NCI-H1417 treated with DMSO at 0.1 percent for 48 hours (cell line): ENCODE data around the gene IMPDH2.
"Not testable (repeated sequence)": the region's sequence is repeated elsewhere in the genome, so short reads cannot be mapped to it uniquely, and the experiment has no call there.

ENCODE experiments used
- DNase-seq: peaks from one replicate; lab custom pipeline; 2025; lab: John Stamatoyannopoulos, UW

Gene IMPDH2

DNA sequence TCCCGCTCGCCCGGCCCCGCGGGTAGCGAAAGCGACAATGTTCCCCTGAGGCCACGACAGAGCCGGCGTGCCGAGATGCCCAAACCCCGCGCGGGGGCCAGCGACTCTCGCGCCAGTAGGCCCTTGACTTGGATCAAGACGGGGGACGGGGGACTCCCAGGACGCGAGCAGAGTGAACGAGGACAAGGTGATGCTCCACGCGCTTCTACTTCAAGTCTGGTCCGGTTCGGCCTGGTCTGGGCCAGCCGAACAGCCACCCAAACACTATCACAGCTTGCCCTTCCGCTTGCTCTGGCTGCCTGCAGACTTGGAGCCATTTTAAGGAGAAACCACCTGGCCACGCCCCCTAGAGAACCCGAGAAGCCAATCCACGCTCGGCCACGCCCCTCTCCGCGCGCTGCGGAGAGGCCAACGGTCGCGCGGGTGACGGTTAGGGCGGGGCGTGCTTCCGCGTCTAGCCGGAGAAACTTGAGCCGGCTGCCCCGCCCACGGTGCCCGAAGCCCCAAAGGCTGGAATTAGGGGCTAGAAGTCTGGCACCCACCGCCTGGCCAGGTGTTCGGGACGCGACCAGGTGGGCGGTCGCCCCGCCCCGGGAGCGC, 7.9 kb downstream of the IMPDH2 start:
- DNase-seq, result peak; percentile 90

DNA sequence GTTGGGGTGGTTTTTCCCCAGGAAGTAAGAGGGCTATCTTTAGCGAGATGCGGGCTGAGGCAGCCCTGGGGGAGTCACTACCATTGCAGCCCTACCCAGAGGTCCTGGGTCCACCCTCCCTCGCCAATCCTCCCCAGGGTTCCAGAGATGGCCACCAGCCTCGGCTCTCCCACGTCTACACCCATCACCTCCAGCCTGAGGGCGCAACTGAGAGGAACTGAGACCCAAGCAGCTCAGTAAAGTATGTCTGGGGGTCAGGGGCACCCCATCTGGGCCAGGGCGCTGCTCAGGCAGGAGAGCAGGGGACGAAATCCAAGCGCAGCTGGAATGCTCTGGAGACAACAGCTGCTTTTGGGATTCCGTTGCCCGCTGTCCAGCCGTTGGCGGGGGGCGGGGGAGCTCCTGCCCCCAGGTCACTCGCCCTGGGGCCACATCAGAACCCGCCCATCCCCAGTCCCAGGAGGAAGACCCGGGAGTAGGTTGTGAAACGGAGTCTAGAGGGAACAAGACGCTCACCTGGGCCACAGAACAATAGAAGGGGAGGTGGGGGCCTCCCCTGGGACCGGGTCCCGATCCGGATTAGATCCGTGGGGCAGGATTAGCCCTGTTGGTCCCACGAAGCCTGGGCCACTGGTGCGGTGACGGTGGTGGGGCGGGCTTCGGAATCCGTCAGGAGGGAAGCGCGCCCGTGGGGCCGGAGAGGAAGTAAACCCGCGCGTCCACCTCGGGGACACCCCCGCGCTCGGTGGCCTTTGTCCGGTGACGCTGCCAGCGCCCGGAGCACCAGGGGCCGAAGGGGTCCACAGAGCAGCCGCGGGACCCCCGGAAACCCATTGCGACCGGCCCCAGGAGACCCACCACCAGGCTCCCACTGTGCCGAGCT, 8.6 kb downstream of the IMPDH2 start:
- DNase-seq, result no peak

DNA sequence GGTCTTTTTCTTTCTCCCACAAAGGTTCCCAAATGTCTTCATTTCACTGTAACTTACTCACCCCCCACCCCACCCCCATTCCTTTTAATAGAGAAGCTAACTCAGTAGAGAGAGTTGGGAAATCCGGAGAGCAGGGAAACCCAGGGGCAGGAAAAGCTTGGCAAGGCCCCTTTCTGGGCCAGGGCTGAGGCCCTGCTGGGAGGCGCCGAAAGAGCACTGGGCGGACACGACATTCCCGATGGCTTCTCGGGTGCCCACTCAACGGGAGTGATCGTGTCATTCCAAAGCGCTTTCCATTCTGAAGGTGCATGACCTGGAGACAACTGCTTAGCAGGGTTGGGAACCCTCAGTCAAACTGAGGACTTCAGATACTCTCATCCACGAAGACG, 9.3 kb downstream of the IMPDH2 start:
- no peak for DNase-seq

DNA sequence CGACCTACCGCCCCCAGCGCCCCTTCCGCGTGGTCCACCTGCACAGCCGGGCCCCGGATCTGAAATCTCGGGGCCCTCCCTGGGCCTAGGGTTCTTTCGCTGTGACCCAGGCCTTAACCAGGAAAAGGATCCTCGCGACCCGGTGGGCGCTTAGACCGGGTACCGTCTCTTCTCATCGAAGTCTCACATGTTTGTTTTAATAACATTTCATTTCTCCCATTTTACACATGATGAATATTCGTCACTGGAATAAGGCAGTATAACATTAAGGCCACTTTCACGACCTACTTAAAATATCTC, 10.5 kb downstream of the IMPDH2 start:
- DNase-seq, result no peak

DNA sequence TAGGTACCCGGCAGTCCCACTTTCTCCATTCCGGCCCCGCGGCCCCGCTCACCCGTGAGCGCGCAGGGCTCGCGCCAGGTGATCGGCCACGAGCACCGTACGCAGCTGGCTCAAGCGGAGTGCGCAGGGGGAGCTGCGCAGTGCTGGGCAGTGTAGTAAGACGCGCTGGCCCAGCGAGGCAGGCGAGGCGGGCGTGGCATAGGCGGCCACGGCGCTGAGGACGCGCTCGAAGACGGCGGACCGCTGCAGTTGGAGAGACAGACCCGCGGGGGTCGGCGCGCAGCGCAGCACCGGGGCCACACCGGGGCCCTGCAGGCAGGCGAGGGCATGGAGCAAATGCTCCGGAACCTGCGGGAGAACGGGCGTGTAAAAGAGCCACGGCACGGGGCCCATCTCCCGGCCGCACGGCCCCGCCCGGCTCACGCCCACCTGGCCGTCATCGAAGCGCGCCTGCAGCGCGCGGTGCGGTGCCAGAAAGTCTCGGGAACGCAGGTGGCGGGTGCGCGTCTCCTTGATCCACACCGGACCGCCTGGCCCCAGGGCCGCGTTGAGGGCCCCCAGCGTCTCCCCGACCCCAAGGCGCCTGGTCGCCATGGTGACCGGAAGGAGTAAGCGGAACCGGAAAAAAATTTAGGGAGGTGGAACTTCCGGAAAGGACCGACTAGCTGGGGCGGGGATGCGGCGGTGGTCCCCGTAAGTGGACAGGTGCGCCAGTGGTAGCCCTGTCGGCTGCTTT, 11.1 kb downstream of the IMPDH2 start, which contains the start of gene DALRD3:
Gene DALRD3 (minus strand): TSS at position 610 of the 736 bp plus-strand sequence. CDS start 16 bp downstream, at position 594.
- no peak for DNase-seq

DNA sequence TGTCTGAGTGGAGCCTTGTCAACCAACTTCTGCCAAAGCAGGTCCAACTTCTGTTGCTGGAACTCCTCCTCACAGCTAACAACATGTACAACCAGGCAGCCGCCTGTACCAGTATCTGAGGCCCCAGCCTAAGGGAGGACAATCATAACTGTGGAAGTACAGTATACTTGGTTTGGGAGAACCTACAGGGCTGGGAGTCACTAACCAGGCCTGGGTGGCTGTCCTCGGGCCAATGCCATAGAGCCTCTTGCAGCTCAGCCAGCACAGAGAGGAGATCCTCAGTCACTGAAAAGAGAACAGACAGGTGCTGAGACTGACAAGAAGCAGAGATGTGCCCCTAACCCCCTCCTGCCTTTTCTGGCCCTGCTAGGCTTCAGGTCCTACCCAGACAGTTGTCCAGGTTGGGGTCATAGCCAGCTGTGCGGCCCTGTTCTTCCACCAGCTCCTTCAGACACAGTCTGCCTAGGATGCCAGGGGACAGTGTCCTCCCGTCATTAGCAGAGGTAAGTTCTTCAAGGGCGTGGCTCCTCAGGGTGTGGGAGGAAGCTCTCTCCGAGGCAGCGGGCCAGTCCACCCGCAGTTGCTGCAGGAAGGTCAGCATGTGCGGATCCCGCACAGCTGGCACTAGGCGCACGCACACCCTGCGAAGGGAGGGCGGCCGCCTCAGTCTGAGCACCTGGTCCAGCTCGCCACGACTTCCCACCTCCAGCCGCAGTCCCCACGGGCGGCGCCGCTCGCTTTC, 11.8 kb downstream of the IMPDH2 start:
- no peak for DNase-seq

DNA sequence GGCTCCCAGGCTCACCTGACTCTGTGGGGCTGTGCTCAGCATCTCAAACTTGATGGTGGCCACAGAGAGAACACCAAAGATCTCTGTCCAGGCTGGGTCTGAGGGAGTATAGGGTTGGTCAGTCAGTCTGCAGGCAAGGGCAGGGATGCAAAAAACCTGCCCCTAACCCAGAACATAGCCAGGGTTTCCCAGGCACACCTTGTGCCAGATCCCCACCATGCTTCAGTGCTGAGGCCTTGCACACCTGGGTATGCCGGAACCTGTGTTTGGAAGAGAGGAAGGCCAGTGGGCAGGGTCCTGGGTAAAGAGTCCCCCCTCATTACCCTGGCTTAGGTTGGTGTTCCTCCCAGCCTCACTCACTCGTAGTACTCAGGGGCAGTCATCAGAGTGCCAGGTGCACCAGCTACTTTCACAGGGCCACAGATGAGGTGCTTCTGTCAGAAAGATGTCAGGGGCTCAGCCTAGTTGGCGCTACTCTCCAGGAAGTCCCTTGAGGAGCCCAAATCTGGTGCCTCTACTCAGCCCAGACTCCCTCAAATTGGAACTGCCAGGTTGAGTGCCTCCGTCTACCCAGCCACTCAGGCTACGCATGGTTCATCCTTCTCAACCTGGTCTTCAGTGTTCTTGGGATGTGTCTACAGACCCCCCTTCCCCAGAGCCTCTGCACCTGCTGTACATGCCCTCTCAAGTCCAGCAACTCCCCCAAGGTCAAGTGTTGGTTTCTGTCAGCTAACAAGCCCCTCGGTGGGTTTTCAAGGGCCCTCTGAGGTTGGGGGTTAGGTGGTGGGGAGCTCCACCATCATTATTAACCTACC, 12.6 kb downstream of the IMPDH2 start:
- DNase-seq, result no peak

DNA sequence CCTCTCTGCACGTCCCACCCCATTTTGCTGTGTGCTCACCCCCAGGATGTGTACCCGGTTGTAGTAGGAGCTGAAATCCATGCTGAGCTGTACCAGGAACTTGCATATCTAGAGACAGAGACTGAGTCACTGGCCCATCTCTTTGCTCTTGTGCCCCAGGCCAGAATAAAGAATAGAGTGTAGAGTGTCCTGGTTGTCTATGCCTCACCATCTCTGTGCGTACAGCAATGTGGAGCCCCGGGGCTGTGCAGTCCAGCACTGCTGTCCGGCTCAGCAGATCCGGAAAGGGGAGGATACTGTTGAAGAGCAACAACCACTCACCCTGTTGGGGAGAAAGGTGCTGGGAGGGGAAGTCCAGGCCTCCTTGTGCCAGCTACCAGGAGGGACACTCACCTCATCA, 13.4 kb downstream of the IMPDH2 start:
- DNase-seq, result no peak

DNA sequence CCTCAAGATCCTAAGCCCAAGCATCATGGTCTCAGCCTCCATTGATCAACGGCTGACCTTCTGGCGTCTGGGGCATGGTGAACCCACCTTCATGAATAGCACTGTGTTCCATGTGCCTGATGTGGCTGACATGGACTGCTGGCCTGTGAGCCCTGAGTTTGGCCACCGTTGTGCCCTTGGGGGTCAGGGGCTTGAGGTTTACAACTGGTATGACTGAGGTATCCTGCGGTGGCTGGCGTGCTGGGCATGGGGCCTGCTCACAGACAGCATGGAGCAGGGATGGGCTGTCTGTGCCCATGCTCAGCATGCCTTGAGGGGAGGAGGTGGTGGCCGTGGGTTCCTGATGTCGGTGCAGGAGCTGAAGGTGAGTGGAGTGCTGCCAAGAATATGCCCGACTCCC, 14.1 kb downstream of the IMPDH2 start:
- no peak for DNase-seq

DNA sequence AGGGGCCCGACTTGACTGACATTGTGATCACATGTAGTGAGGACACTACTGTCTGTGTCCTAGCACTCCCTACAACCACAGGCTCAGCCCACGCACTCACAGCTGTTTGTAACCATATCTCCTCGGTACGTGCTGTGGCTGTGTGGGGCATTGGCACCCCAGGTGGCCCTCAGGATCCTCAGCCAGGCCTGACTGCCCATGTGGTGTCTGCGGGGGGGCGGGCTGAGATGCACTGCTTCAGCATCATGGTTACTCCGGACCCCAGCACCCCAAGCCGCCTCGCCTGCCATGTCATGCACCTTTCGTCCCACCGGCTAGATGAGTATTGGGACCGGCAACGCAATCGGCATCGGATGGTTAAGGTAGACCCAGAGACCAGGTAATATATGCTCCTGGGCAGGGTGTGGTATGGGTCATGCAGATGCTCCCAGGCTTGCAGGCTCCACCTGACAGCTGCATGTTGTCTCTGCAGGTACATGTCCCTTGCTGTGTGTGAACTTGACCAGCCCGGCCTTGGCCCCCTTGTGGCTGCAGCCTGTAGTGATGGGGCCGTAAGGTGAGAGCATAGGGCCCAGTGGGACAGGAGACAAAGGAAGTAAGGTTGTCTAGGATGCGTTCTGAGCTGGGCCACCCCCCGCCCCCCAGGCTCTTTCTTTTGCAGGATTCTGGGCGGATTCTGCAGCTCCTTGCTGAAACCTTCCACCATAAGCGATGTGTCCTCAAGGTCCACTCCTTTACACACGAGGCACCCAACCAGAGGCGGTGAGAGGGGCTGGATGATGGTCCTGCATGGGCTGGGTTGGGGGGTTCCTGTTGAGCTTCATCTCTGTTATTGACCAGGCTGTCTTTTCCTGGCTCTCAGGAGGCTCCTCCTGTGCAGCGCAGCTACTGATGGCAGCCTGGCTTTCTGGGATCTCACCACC, 15.2 kb downstream of the IMPDH2 start:
- no peak for DNase-seq

DNA sequence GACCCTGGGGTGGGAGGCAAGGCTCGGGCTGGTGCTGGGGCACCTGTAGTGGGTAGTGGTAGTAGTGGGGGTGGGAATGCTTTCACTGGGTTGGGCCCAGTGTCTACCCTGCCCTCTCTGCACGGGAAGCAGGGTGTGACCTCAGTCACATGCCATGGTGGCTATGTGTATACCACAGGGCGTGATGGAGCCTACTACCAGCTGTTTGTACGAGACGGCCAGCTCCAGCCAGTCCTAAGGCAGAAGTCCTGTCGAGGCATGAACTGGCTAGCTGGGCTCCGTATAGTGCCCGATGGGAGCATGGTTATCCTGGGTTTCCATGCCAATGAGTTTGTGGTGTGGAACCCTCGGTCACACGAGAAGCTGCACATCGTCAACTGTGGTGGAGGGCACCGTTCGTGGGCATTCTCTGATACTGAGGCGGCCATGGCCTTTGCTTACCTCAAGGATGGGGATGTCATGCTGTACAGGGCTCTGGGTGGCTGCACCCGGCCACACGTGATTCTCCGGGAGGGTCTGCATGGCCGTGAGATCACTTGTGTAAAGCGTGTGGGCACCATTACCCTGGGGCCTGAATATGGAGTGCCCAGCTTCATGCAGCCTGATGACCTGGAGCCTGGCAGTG, 16.0 kb downstream of the IMPDH2 start:
- no peak for DNase-seq

DNA sequence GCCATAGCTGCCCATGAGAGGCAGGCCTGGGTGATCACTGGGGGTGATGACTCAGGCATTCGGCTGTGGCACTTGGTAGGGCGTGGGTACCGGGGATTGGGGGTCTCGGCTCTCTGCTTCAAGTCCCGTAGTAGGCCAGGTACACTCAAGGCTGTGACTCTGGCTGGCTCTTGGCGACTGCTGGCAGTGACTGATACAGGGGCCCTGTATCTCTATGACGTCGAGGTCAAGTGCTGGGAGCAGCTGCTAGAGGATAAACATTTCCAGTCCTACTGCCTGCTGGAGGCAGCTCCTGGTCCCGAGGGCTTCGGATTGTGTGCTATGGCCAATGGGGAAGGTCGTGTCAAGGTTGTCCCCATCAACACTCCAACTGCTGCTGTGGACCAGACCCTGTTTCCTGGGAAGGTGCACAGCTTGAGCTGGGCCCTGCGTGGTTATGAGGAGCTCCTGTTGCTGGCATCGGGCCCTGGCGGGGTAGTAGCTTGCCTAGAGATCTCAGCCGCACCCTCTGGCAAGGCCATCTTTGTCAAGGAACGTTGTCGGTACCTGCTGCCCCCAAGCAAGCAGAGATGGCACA, 16.7 kb downstream of the IMPDH2 start:
- DNase-seq, result no peak

DNA sequence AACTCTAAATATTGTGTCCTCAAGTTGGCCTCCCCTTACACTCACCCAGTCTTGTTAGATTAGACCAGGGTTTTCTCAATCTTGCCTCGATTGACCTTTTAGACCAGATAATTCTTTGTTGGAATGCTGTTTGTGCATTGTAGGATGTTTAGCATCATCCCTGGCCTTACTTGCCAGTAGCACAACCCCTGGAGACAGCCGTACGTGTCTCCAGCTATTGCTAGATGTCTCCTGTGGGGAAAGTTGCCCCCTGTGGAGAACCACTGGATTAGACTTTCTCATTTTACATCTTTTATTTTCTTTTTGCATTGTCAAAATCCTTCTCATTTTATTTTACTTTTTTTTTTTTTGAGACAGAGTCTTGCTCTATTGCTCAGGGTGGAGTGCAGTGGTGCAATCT, 19.8 kb downstream of the IMPDH2 start:
- DNase-seq, result no peak

DNA sequence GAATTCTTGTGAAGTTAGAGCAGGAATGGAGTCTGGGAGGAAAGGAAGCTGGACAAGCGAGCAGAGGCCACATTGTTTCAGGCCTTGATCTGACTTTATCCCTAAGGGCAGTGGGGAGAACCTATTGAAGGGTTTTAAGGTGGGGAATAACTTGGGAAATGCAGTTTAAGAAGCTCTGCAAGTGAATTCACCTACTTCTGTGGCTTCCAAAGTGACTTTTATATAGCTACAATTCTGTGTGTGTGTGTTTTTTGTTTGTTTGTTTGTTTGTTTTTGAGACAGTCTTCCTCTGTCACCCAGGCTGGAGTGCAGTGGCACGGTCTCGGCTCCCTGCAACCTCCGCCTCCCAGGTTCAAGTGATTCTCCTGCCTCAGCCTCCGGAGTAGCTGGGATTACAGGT, 20.6 kb downstream of the IMPDH2 start:
- not testable (repeated sequence) for DNase-seq

DNA sequence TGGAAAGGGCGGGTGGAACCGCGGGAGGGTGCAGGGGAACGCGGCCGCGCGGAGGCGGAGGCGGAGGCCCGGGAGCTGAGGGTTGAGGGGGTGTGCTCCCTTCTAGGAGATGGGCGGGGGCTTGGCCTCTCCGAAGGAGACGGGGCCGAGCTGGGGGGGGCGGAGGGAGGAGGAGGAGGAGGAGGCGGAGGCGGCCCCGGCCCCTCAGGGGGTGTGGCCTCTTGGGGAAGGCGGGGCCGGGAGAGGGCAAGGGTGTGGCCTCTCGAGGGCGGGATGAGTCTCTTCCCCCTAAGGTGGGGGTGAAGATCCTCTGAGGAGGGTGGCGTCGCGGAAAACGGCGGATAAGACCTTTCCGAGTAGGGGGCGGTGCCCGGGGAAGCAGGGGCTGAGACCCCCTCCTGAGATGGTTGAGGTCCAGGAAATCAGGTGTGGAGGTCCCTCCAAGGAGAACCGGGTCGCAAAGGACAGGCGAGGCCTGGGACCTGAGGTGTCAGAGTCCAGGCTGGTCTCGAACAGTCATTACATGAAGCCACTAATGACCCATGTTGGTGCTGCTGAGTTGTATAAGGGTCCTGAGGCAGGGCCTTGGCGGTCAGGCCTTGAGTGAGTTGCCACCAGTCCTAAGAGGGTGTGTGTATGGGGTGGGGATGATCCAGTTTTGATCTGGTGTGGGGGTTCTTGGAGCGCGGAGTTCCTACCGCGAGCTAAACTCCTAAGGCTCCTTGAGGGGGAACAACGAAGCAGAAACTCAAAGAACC, 21.2 kb downstream of the IMPDH2 start:
- no peak for DNase-seq

DNA sequence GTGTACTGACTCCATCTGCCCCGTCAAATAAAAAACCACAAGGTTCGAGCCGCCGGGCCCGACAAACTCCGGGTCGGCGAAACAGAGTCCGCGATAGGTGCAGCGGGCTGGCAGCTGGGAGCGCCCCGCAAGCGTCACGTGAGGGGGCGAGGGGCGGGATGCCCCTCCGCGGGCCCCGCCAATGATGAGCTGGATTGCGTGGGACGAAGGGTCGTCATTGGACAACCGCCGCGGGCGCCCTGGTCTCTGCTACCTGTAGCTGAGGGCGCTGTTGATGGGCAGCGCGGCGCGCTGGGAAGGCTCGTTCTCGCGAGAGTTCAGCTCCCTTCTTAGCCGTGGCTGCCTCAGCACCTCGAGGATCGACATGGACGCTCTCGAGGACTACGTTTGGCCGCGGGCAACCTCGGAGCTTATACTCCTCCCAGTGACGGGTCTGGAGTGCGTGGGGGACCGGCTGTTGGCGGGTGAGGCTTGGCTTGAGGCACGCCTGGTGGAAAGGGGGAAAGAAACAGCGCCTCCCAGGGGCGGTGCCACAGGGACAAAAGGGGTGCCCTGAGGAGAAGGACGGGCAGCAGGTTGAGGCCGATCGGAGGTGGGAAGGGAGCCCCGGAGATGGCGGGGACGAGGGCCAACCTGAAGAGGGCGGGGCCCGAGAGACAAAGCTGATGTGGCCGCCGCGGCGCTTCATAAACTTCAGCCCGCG, 22.0 kb downstream of the IMPDH2 start, which contains the start of gene WDR6:
Gene WDR6 (plus strand): TSS at position 324 of the 703 bp plus-strand sequence. CDS start 41 bp downstream, at position 365.
- DNase-seq, result peak; percentile 66

DNA sequence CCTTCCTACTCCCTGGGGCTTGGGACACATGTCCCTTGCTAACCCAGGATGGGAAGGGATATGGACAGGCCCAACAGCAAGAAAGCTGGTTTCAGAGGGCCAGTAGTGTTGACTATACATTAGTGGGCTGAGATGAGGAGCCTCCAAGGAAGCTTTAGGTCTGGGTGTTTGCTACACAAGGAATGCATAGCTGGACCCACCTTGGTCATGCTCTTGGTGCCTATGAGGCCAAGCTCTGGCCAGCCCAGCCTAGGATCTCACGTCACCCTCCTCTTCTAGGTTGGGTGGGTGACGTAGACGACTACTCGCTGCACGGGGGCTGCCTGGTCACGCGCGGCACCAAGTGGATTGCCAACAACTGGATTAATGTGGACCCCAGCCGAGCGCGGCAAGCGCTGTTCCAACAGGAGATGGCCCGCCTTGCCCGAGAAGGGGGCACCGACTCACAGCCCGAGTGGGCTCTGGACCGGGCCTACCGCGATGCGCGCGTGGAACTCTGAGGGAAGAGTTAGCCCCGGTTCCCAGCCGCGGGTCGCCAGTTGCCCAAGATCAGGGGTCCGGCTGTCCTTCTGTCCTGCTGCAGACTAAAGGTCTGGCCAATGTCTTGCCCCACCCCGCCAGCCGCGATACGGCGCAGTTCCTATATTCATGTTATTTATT, 22.7 kb downstream of the IMPDH2 start:
- no peak for DNase-seq
